K562 (cell line): ENCODE measurements around the gene SLC8A2. TPM values are rescaled to one million over a fixed set of nuclear protein-coding genes. Genes with fewer than 3 reads are reported as not detected.

Experiments
- CAMTA2 ChIP-seq: fragments of 250-450 bp; sonication (Bioruptor Pico); conservative IDR thresholded peaks from 2 replicates; pipeline ENCODE4 v1.5.1; 2022
- CTCFL ChIP-seq: IDR thresholded peaks from 2 replicates; pipeline ENCODE4 v1.6.1; 2011; ENCODE audit warnings: borderline replicate concordance, low read depth, mild to moderate bottlenecking, moderate library complexity, low read length; ENCODE audit not compliant: insufficient read depth, poor library complexity, severe bottlenecking
- E4F1 ChIP-seq: fragments of 250-450 bp; sonication (Bioruptor Pico); IDR thresholded peaks from 2 replicates; pipeline ENCODE4 v1.5.0; 2021; ENCODE audit warnings: mild to moderate bottlenecking, borderline replicate concordance
- ETV5 ChIP-seq: sonication (generic); formaldehyde crosslinking; IDR thresholded peaks from 2 replicates; pipeline ENCODE4 v1.4.0; 2020; ENCODE audit warnings: low read depth, mild to moderate bottlenecking, missing genetic modification reagents
- HMG20B ChIP-seq: fragments of 250-450 bp; sonication (Bioruptor Pico); IDR thresholded peaks from 2 replicates; pipeline ENCODE4 v1.5.0; 2021; ENCODE audit warnings: mild to moderate bottlenecking
- MAFK ChIP-seq: IDR thresholded peaks from 2 replicates; pipeline ENCODE4 v1.6.1; 2011; ENCODE audit warnings: low read length, improper control_type of control experiment
- POLR2A ChIP-seq: fragments of 450-650 bp; conservative IDR thresholded peaks from 2 replicates; pipeline ENCODE4 v1.6.1; 2016
- POLR2AphosphoS2 ChIP-seq: IDR thresholded peaks from 2 replicates; pipeline ENCODE4 v1.6.1; 2012; ENCODE audit warnings: low read length, improper control_type of control experiment
- ZBTB40 ChIP-seq, 2 experiments: fragments of 450-650 bp in 1 of 2; sonication (generic) in 1 of 2; formaldehyde crosslinking in 1 of 2; IDR thresholded peaks; 2 replicates each; pipeline versions ENCODE4 v1.7.1 to v1.9.0; 2016 to 2022; ENCODE audit warnings: inconsistent platforms in 1 of 2, mild to moderate bottlenecking in 1 of 2, missing genetic modification reagents in 1 of 2
- ZBTB5 ChIP-seq: fragments of 450-650 bp; IDR thresholded peaks from 2 replicates; pipeline ENCODE4 v1.6.1; 2017; ENCODE audit warnings: antibody characterized with exemption
- polyA plus RNA-seq, 8 experiments: library from polyadenylated mRNA; depleted of rRNA in 4 of 8; stranded (reverse) in 5 of 8; unstranded in 3 of 8; fragments of >200 nt; fragmentation: Nextera tagmentation in 2 of 8; fragmentation: Illumina TruSeq in 1 of 8; extraction: Ambion mirVana in 2 of 8; extraction: Trizol in 1 of 8; gene quantifications; 2 replicates each; pipeline versions ENCODE4 v1.2.1 to v1.2.3, GENCODE V29; 2011 to 2014; ENCODE audit warnings: inconsistent platforms in 1 of 8, missing spikeins in 1 of 8
- total RNA-seq, 7 experiments: library from RNA; depleted of rRNA in 6 of 7; stranded (reverse); fragments of >200 nt in 6 of 7; fragmentation: Illumina TruSeq in 2 of 7; extraction: Trizol in 2 of 7; gene quantifications; 2 replicates each; pipeline versions ENCODE4 v1.2.1 to v1.2.3, GENCODE V29; 2011 to 2021; ENCODE audit warnings: low replicate concordance in 1 of 7

SLC8A2 gene
- total and polyA plus RNA-seq, 9 of the 15 experiments (the other 6 are each of a cell fraction or from before 2014, with no cell fraction given), result 0.07 to 0.66 (median 0.24) TPM; not detected in 3

GRCh38 chr19:47427241-47428176, 44.2 kb downstream of the SLC8A2 start (continued):
- TF ChIP-seq ETV5 (no peak), CAMTA2 (CRISPR knock-in tag) (no peak), ZBTB40 (IDR thresholded peaks at IDR 0.05) (no peak), ZBTB40 (CRISPR knock-in tag; IDR thresholded peaks at IDR 0.05) (no peak), HMG20B (CRISPR knock-in tag) (no peak), ZBTB5 (no peak), CTCFL (no peak), POLR2A (peak; percentile 30; the same call in 1 of the 2 replicates), E4F1 (CRISPR knock-in tag) (no peak), POLR2AphosphoS2 (no peak), MAFK (no peak)
